ENCODE results near the gene GREB1. TPM values are rescaled to one million over a fixed set of nuclear protein-coding genes. Genes with fewer than 3 reads are reported as not detected.
A peak's percentile ranks its signal among the peaks of the same experiment; 100 is the strongest.

GREB1 gene
- total and polyA plus RNA-seq, 9 donors, result 104 to 723 (median 232) TPM

GRCh38 chr2:11552260-11552638 lies 18.4 kb downstream of the GREB1 start:
- Histone ChIP-seq H3K4me1 (ENCODE audit: insufficient read depth) (peaks cover 26% of the 10 kb centered on the region), H3K27ac (peak overlapping the region in 1 of 2 donors; percentile 56), H3K27me3 (no peaks in the 10 kb centered on the region), H3K36me3 (no peaks in the 10 kb centered on the region), H3K9me3 (no peaks in the 10 kb centered on the region), H3K4me3 (no peak overlapping the region)
- intact Hi-C loops (cut with DNase I), result loop anchor here in 1 of 4 donors (10.0 kb wide), 1 partner anchor 67 kb away; no protein-coding TSS in a partner anchor
- WGBS, 3 donors, result 40 to 57% (median 46%) methylated on average over 9 of the region's 9 CpGs
- peak; percentile 8 for TF ChIP-seq POLR2A (IDR thresholded peaks at IDR 0.05)
- no peak for TF ChIP-seq CTCF (IDR thresholded peaks at IDR 0.05)
- DNase-seq, result peak in 2 of 5 donors; percentile 16 to 38

DNA sequence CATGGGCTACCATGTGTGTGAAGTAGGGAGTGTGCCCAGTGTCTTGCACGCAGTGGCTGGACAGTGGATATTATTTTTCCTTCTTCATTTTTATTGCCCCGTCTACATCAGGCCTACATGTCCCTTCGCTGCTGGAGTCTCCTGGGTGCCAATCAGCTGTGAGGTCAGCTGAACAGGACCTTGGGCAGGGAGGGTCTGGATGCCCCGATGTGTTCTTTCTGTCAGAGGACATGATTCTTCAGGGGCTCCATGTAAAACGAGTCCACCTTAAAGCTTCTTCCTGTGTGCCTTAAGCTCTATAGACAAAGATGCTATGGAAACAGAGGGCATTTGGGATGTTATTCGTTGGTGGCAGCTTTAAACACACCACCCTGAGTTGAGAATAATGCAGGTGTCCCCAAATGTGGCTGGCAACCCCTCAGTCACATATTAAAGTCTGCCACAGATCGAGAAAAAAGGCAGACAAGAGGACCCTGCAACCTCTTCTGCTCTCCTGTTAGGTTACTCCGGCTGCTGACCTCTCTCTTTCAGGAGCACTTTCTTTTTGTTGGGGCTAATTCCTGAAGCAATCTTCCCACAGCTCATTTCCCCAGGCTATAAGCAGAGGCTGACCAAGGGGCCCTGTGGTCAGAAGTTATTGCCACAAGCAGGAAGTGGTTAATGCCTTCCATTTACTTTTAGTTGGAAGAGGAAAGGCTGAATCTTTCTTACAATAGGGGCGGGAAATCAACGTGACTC lies 20.0 kb downstream of the GREB1 start:
- intact Hi-C loops (cut with DNase I), result loop anchor here in 1 of 4 donors (10.0 kb wide), 1 partner anchor 69 kb away; no protein-coding TSS in a partner anchor
- Histone ChIP-seq H3K36me3 (no peaks in the 10 kb centered on the region), H3K4me1 (ENCODE audit: insufficient read depth) (peaks cover 22% of the 10 kb centered on the region), H3K4me3 (no peak overlapping the region), H3K27me3 (no peaks in the 10 kb centered on the region), H3K9me3 (no peaks in the 10 kb centered on the region), H3K27ac (peak overlapping the region; percentile 23 to 92)
- 23 to 34% (median 30%) methylated on average over 10 of the region's 10 CpGs for WGBS, 3 donors
- TF ChIP-seq POLR2A (IDR thresholded peaks at IDR 0.05) (no peak), CTCF (IDR thresholded peaks at IDR 0.05) (no peak), EP300 (IDR thresholded peaks at IDR 0.05) (no peak)
- DNase-seq, result peak; percentile 12 to 39 (median 27)

GRCh38 chr2:11554399-11554716 lies 20.5 kb downstream of the GREB1 start:
- intact Hi-C loops (cut with DNase I), result loop anchor here in 1 of 4 donors (10.0 kb wide), 1 partner anchor 70 kb away; no protein-coding TSS in a partner anchor
- peak in 1 of 5 donors; percentile 14 for DNase-seq
- no peak overlapping the region for H3K4me3 ChIP-seq
- TF ChIP-seq POLR2A (IDR thresholded peaks at IDR 0.05) (no peak), EP300 (IDR thresholded peaks at IDR 0.05) (no peak), CTCF (IDR thresholded peaks at IDR 0.05) (no peak)
- no peaks in the 10 kb centered on the region for H3K27me3 ChIP-seq
- H3K36me3 ChIP-seq, result no peaks in the 10 kb centered on the region
- peak overlapping the region; percentile 23 to 92 for H3K27ac ChIP-seq
- peaks cover 23% of the 10 kb centered on the region for H3K4me1 ChIP-seq (ENCODE audit: insufficient read depth)
- WGBS, 3 donors, result 20 to 32% (median 25%) methylated on average over 4 of the region's 4 CpGs
- no peaks in the 10 kb centered on the region for H3K9me3 ChIP-seq

DNA sequence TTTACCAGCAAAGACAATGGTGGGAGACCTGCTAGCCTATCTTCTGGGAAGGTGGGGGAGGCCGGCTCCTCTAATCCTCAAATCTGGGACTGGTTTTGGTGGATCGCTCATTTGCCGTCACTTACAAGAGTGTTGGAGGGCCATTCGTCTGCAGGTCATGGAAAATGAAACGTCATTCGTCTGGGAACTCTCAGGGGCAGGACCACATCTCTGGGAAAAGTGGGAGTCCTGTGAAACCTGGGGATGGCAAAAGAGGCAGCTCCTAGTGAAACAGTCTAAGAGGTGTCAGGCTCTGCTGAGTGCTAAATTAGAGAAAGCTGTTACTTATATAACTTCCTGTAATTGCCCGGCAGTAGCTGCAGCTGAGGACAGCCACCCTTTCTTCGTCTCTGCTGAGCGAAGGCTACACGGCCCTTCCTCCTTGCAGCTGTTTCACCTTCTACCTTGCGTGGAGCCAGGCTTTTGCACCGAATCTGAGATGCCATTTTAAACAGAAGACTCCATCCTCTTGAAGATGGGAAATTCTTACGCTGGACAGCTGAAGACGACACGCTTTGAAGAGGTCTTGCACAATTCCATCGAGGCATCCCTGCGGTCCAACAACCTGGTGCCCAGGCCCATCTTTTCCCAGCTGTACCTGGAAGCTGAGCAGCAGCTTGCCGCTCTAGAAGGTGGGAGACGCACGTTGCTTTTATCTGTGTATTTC lies 22.4 kb downstream of the GREB1 start:
- Histone ChIP-seq H3K9me3 (no peaks in the 10 kb centered on the region), H3K27me3 (no peaks in the 10 kb centered on the region), H3K36me3 (no peaks in the 10 kb centered on the region), H3K4me3 (peak overlapping the region; percentile 21), H3K27ac (peak overlapping the region in 1 of 2 donors; percentile 92), H3K4me1 (ENCODE audit: insufficient read depth) (peaks cover 21% of the 10 kb centered on the region)
- intact Hi-C loops (cut with DNase I), result loop anchor here in 1 of 4 donors (10.0 kb wide), 1 partner anchor 71 kb away; no protein-coding TSS in a partner anchor
- TF ChIP-seq EP300 (IDR thresholded peaks at IDR 0.05) (no peak), CTCF (IDR thresholded peaks at IDR 0.05) (peak in 1 of 3 donors; percentile 6), POLR2A (IDR thresholded peaks at IDR 0.05) (peak; percentile 45)
- 9 to 24% (median 11%) methylated on average over 20 of the region's 20 CpGs for WGBS, 3 donors
- DNase-seq, result peak; percentile 49 to 70 (median 52)

All from ovary (tissue), 9 donors.